HepG2 (cell line): Measurements from ENCODE around the gene DIP2C. TPM values are rescaled to one million over a fixed set of nuclear protein-coding genes. Genes with fewer than 3 reads are reported as not detected.

Experiments
- ATAC-seq: fragments of 200-7000 bp; cut with Tn5 transposase; 3 replicates; pipeline ENCODE4 v1.9.1; 2020; ENCODE audit warnings: mild to moderate bottlenecking, moderate library complexity
- BruUV-seq: library from RNA; stranded (reverse); fragments of 400-500 nt; replicated peaks from 2 replicates; lab custom pipeline; 2021; lab: Mats Ljungman, UMichigan
- CTCF ChIA-PET: fragments of 300-600 bp; formaldehyde crosslinking; extraction: SDS; loops from one replicate; lab custom pipeline; 2021; ENCODE audit warnings: low total read pairs, inconsistent platforms, low intra/inter-chr PET ratio; lab: Yijun Ruan, JAX
- POLR2A ChIA-PET: fragments of 350-600 bp; sonication (Branson Sonifier 250); formaldehyde crosslinking; loops from one replicate; lab custom pipeline; 2020; ENCODE audit warnings: antibody characterized with exemption, inconsistent platforms; lab: Yijun Ruan, JAX
- DNase-seq: peaks from one replicate; pipeline ENCODE4 v3.0.0-alpha.2; 2015; ENCODE audit warnings: low spot score
- FAIRE-seq: peaks from 3 replicates; lab custom pipeline; 2011; peaks lifted over from hg19 to GRCh38; lab: Jason Lieb, UNC
- H2AFZ ChIP-seq: one replicate; pipeline ENCODE4 v1.6.1; 2011; ENCODE audit warnings: low read length, inconsistent platforms
- H3K27ac ChIP-seq: fragments of 300-600 bp; 3 replicates; pipeline ENCODE4 v1.8.0; 2011; ENCODE audit warnings: mixed run types, mild to moderate bottlenecking, mixed read lengths, low read length, inconsistent platforms; ENCODE audit not compliant: insufficient read depth; ENCODE audit errors: extremely low read length
- H3K27me3 ChIP-seq, 2 experiments: fragments of 200-600 bp in 1 of 2; 2 replicates in 1 of 2; 3 replicates in 1 of 2; pipeline versions ENCODE4 v1.6.0 to v1.8.0; 2011; ENCODE audit warnings: low read length in 2 of 2, mild to moderate bottlenecking in 2 of 2, moderate library complexity in 2 of 2, inconsistent platforms in 1 of 2; ENCODE audit not compliant: insufficient read depth in 2 of 2, control insufficient read depth in 1 of 2
- H3K36me3 ChIP-seq, 2 experiments: fragments of 200-600 bp in 1 of 2; replicated peaks in 1 of 2; 2 replicates in 1 of 2; 3 replicates in 1 of 2; pipeline versions ENCODE4 v1.5.1 to v1.8.0; 2011; ENCODE audit warnings: low read length in 2 of 2, inconsistent platforms in 1 of 2; ENCODE audit not compliant: insufficient read depth in 2 of 2, control insufficient read depth in 1 of 2
- H3K4me1 ChIP-seq: 2 replicates; pipeline ENCODE4 v1.5.1; 2012; ENCODE audit warnings: low read length, inconsistent platforms; ENCODE audit not compliant: insufficient read depth
- H3K4me2 ChIP-seq: 2 replicates; pipeline ENCODE4 v1.6.0; 2011; ENCODE audit warnings: low read depth, low read length, inconsistent platforms
- H3K4me3 ChIP-seq, 3 experiments: fragments of 200-600 bp in 1 of 3; sonication (generic), shearing (Covaris generic) in 1 of 3; replicated peaks in 1 of 3; 2 replicates each; pipeline ENCODE4 v1.5.1; 2011 to 2016; ENCODE audit warnings: low read length in 3 of 3, inconsistent platforms in 2 of 3, low read depth in 2 of 3, mild to moderate bottlenecking in 2 of 3, control low read depth in 1 of 3, mixed read lengths in 1 of 3; ENCODE audit not compliant: insufficient read depth in 1 of 3
- H3K79me2 ChIP-seq: one replicate; pipeline ENCODE4 v1.6.1; 2011; ENCODE audit warnings: low read length, inconsistent platforms; ENCODE audit not compliant: insufficient read depth
- H3K9ac ChIP-seq: 2 replicates; pipeline ENCODE4 v1.6.0; 2011; ENCODE audit warnings: mild to moderate bottlenecking, low read depth, low read length, inconsistent platforms; ENCODE audit not compliant: insufficient read depth
- H3K9me3 ChIP-seq: 2 replicates; pipeline ENCODE4 v1.5.1; 2012; ENCODE audit warnings: mild to moderate bottlenecking, low read length
- H4K20me1 ChIP-seq: 2 replicates; pipeline ENCODE4 v1.6.0; 2011; ENCODE audit warnings: inconsistent platforms, mild to moderate bottlenecking, low read length, moderate library complexity; ENCODE audit not compliant: insufficient read depth
- ARID3A ChIP-seq: IDR thresholded peaks from 2 replicates; pipeline ENCODE4 v1.6.1; 2012; ENCODE audit warnings: low read depth, low read length, improper control_type of control experiment
- HINFP ChIP-seq: sonication (generic); formaldehyde crosslinking; IDR thresholded peaks from 2 replicates; pipeline ENCODE4 v1.4.0; 2020; ENCODE audit warnings: low read depth, mild to moderate bottlenecking, missing genetic modification reagents
- ZFP37 ChIP-seq: sonication (generic); formaldehyde crosslinking; IDR thresholded peaks from 2 replicates; pipeline ENCODE4 v1.4.0; 2020; ENCODE audit warnings: missing genetic modification reagents, borderline replicate concordance
- ZIK1 ChIP-seq: sonication (generic); formaldehyde crosslinking; IDR thresholded peaks from 2 replicates; pipeline ENCODE4 v1.5.0; 2020; ENCODE audit warnings: mild to moderate bottlenecking, low read depth, missing genetic modification reagents, borderline replicate concordance
- ZKSCAN5 ChIP-seq: sonication (generic); formaldehyde crosslinking; IDR thresholded peaks from 2 replicates; pipeline ENCODE4 v1.5.1; 2020; ENCODE audit warnings: mild to moderate bottlenecking, missing genetic modification reagents
- ZMYM3 ChIP-seq: sonication (generic); formaldehyde crosslinking; IDR thresholded peaks from 2 replicates; pipeline ENCODE4 v1.5.1; 2020; ENCODE audit warnings: mild to moderate bottlenecking, missing genetic modification reagents
- ZNF20 ChIP-seq: sonication (generic); formaldehyde crosslinking; IDR thresholded peaks from 2 replicates; pipeline ENCODE4 v1.4.0; 2020; ENCODE audit warnings: mild to moderate bottlenecking, moderate library complexity, missing genetic modification reagents
- ZNF205 ChIP-seq: IDR thresholded peaks from 2 replicates; pipeline ENCODE4 v1.6.1; 2018; ENCODE audit warnings: missing biosample characterization, missing genetic modification reagents
- ZNF644 ChIP-seq: IDR thresholded peaks from 2 replicates; pipeline ENCODE4 v1.6.1; 2016; ENCODE audit warnings: low read depth
- ZNF768 ChIP-seq: sonication (generic); formaldehyde crosslinking; IDR thresholded peaks from 2 replicates; pipeline ENCODE4 v1.4.0; 2020; ENCODE audit warnings: missing genetic modification reagents
- ZSCAN21 ChIP-seq: sonication (generic); formaldehyde crosslinking; IDR thresholded peaks from 2 replicates; pipeline ENCODE4 v1.8.0; 2022; ENCODE audit warnings: mild to moderate bottlenecking, missing genetic modification reagents, moderate library complexity, borderline replicate concordance
- WGBS: methylation state at CpG from one replicate; pipeline ENCODE4 v1.1.6; 2017; ENCODE audit warnings: low lambda C conversion rate; 5-methylcytosine and 5-hydroxymethylcytosine counted together
- in situ Hi-C: cut with HindIII; loops from 2 replicates; pipeline ENCODE4 v1.10.0; 2017; ENCODE audit warnings: low pct_unique_long_range_greater_than_20kb; ENCODE audit not compliant: extremely low pct_ligation_motif_present
- intact Hi-C: fragments of 100-400 bp; cut with micrococcal nuclease; formaldehyde crosslinking; loops from one replicate; pipeline ENCODE4 v1.10.0; 2022; ENCODE audit not compliant: unreplicated experiment
- polyA plus RNA-seq, 8 experiments: library from polyadenylated mRNA; depleted of rRNA in 3 of 8; stranded (reverse) in 7 of 8; unstranded in 1 of 8; fragments of >200 nt; fragmentation: Illumina TruSeq in 4 of 8; extraction: Trizol in 4 of 8; gene quantifications; 2 replicates each; pipeline versions ENCODE4 v1.2.1 to v1.2.3, GENCODE V29; 2011 to 2016; ENCODE audit warnings: low read depth in 4 of 8, missing spikeins in 1 of 8, mixed read lengths in 1 of 8; ENCODE audit not compliant: insufficient read depth in 1 of 8
- total RNA-seq, 5 experiments: library from RNA; depleted of rRNA; stranded (reverse); fragments of >200 nt; fragmentation: Illumina TruSeq; extraction: Trizol; gene quantifications; 2 replicates each; pipeline ENCODE4 v1.2.3, GENCODE V29; 2016; ENCODE audit warnings: low read depth in 1 of 5

The DIP2C gene
- total and polyA plus RNA-seq, 2 of the 13 experiments (the other 11 are each of a cell fraction or from before 2014, with no cell fraction given): 2.2 to 2.7 TPM

- ATAC-seq (no peak), DNase-seq (no peak), FAIRE-seq (no peak)
- POLR2A ChIA-PET: no interaction called here
- no peak for TF ChIP-seq ZMYM3 (CRISPR knock-in tag)
- TF ChIP-seq ZIK1 (CRISPR knock-in tag): no peak
- no peak for TF ChIP-seq ZKSCAN5 (CRISPR knock-in tag)
- TF ChIP-seq ZSCAN21: no peak
- TF ChIP-seq ZNF20 (CRISPR knock-in tag): no peak
- TF ChIP-seq ZFP37 (CRISPR knock-in tag): no peak
- no peak for TF ChIP-seq ZNF768
- no peak for TF ChIP-seq HINFP (CRISPR knock-in tag)
- TF ChIP-seq ZNF205 (CRISPR knock-in tag): no peak
- no peak for TF ChIP-seq ZNF644 (CRISPR knock-in tag)
- TF ChIP-seq ARID3A: no peak
- H3K4me2 ChIP-seq: no peak overlapping the region
- no peaks in the 10 kb centered on the region for H3K4me1 ChIP-seq
- CTCF ChIA-PET: no interaction called here
- H3K27ac ChIP-seq: no peak overlapping the region
- no TSS peak for BruUV-seq
- H3K36me3 ChIP-seq: no peaks in the 10 kb centered on the region
- in situ Hi-C loops: no loop called here
- no peaks in the 10 kb centered on the region for H3K79me2 ChIP-seq
- WGBS: 92% methylated on average over 16 of the region's 16 CpGs
- H3K9ac ChIP-seq: no peak overlapping the region
- H2AFZ ChIP-seq: no peak overlapping the region
- no peak overlapping the region for H3K4me3 ChIP-seq
- no peaks in the 10 kb centered on the region for H4K20me1 ChIP-seq
- no peaks in the 10 kb centered on the region for H3K9me3 ChIP-seq
- intact Hi-C loops: no loop called here
- H3K27me3 ChIP-seq: no peaks in the 10 kb centered on the region
These were observed 207.4 kb downstream of the DIP2C start for GRCh38 chr10:482051-482501.
